Peyer's patch (tissue), 4 donors: Measurements from ENCODE around the gene RSPH1.

Source experiments
- POLR2A ChIP-seq, 2 donors: fragments of 450-650 bp; IDR thresholded peaks; one replicate each; pipeline ENCODE4 v1.5.1; 2017; ENCODE audit warnings: antibody characterized with exemption in 2 of 2, mild to moderate bottlenecking in 2 of 2, moderate library complexity in 2 of 2
- TF ChIP-seq, protein P1 (sequence below), 6 experiments: fragments of 450-650 bp in 4 of 6; fragments of 200-600 bp in 2 of 6; sonication (generic) in 1 of 6; IDR thresholded peaks; one replicate each; pipeline ENCODE4 v1.5.1; 2017 to 2019; ENCODE audit warnings: antibody characterized with exemption in 6 of 6, mild to moderate bottlenecking in 3 of 6, moderate library complexity in 1 of 6

DNA sequence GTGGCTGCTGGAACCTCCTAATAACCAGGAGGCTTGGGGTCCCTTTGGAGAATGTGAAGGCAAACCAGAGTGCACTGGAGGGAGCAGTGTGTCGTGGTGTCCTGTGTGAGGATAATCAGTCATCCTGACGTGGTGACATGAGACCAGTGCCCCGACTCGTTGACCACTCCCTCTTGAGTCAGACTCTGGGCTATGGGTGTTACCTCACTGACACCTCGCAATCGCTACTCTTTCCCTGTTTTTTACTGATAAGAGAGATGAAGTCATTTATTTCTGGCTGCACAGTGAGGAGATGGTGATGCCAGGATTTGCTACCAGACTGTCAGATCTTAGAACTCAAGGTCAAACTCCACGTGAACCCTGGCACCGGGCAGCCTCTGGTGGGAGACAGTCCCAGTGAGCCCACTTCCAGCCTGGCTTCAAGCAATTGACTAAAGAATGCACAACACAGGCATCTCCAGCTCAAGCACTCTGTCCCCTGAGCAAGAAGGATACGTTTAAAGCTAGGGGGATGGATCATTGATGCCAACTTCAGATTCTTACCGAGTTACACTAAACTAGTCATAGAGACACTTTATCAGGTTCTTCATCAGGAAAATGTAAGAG lies 62.0 kb downstream of the RSPH1 start:
- TF ChIP-seq, protein P1, sequence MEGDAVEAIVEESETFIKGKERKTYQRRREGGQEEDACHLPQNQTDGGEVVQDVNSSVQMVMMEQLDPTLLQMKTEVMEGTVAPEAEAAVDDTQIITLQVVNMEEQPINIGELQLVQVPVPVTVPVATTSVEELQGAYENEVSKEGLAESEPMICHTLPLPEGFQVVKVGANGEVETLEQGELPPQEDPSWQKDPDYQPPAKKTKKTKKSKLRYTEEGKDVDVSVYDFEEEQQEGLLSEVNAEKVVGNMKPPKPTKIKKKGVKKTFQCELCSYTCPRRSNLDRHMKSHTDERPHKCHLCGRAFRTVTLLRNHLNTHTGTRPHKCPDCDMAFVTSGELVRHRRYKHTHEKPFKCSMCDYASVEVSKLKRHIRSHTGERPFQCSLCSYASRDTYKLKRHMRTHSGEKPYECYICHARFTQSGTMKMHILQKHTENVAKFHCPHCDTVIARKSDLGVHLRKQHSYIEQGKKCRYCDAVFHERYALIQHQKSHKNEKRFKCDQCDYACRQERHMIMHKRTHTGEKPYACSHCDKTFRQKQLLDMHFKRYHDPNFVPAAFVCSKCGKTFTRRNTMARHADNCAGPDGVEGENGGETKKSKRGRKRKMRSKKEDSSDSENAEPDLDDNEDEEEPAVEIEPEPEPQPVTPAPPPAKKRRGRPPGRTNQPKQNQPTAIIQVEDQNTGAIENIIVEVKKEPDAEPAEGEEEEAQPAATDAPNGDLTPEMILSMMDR (IDR thresholded peaks at IDR 0.05) = no peak
- TF ChIP-seq POLR2A (IDR thresholded peaks at IDR 0.05) = peak in 1 of 2 donors; percentile 32
